HS-27A (cell line): Measurements from ENCODE around the gene SLC40A1.

ENCODE experiments used
- DNase-seq: peaks from one replicate; pipeline ENCODE4 v3.0.0-alpha.2; 2012; ENCODE audit warnings: low read depth, missing footprints

SLC40A1 gene

DNA sequence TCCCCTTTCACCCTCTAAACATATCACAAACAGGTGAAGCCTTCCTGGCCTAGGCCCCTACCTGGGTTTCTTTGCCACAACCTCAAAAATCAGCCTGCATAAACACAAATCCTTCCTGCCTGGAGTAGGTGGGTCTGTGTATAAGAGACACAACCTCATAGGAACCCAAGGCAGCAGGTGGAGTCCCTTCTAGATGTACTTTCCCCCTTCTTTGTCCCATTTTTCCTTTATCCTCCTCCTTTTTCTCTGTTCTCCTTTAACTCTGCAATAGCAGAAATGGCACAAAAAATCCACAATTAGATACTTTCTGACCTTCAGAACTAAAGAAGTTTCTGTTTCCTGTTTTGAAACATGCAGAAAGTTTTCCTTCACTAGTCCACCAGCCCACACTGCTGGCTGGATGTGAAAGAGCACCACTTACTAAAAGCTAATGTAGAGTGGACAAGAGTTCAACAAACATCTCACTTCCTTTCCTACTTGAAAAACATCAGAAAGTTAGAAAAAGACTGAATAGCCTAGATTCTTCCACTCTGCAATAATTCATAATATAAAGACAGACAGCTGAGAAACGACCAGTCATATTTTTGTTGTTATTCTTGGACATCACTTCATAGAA is 11.2 kb downstream of the SLC40A1 start:
- no peak for DNase-seq

DNA sequence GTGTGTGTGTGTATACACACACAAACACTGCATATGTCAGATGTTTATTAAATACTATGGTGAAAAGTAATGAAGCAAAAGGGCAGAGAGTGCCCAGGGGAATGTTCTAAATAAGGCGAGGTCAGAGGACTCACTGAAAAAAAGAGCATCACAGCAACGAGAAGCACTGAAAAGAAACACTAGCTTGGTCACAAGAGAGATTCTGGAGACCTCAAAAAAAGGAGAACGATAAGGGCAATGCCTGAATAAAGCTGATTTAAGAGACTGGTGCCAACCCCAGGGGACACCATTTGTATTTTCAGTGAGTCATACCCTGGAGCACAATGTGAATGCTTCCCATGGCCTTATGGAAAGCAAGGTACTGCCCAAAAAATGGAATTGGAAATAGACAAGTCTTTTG is 14.5 kb downstream of the SLC40A1 start:
- DNase-seq: no peak

DNA sequence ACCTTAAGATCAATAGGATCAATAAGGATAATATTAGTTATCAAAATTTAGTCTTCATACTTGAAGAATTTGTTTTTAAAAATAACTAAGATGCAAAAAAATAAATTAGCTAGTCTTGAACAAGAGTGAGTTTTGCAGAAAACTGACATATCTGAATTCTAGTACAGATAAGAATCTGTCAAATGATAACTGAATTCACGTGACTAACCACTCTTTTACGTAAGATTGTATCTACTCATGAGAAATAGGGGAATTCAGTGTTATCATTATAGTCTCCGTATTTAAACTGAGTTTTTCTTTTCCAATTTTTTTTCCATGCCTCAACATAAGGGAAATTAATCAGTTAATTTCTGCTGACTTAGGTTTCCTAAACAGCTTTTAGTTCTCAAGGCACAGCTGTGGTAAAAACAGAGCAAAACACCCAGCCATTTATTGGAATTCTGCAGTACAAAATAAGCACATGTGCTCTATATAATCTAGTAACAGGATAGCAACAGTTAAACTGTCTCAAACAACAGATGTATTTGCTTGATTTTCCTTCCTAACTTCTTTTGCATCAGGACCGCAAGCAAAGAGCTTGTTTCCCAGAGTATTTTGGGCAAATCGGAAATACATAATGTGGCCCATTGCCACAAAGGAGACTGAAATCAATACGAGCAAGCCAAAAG is 19.1 kb downstream of the SLC40A1 start:
- no peak for DNase-seq

DNA sequence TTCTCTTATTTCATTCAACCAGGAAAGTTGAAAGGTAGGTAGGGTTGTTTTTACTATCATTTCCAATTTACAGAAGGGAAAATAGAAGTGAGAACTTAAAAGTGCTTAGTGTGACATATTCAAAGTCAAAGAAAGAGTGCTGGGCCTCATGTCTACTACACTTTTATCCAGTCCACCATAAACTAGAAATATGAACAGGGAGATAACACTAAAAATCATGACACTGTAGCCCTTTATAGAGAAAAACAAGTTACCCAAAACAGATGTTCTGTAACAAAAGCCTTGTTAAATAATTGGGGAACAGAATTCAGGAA is 20.4 kb downstream of the SLC40A1 start:
- no peak for DNase-seq

DNA sequence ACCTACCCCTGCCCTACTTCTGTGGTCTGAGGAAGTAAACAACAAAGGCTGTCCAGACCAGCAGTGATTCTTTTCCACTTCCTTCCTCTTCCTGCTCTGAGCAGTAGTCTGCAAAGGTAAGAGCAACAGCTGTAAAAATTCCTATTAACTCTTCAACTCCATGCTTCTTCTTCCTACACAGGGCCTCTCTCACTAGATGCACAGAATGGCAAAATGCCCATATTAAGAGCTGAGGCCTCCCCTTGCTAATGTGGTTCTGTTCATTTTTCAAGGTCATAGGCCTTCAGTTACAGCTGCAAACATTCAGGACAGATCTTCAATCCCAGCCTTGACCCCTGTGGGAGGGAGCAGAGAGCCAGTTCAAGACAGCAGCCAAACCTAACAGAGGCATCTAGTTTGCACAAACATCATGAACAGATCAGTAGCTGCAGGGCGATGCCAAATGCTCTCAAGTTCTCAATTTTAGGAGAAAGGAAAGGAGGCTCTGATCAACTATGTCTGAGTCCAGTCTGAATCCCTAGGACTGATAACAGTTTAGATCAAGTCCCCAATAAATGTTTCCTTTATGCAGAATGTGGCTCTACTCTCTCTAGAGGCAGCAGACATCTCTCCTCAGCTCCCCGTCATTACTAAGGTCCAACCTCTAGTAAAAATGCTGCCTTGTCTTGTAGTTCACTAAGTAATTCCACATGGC is 20.9 kb downstream of the SLC40A1 start:
- DNase-seq: no peak

GRCh38 chr2:189558516-189559272 is 21.9 kb downstream of the SLC40A1 start:
- no peak for DNase-seq

- DNase-seq: no peak
Measured at GRCh38 chr2:189557373-189557772, 23.2 kb downstream of the SLC40A1 start.

DNA sequence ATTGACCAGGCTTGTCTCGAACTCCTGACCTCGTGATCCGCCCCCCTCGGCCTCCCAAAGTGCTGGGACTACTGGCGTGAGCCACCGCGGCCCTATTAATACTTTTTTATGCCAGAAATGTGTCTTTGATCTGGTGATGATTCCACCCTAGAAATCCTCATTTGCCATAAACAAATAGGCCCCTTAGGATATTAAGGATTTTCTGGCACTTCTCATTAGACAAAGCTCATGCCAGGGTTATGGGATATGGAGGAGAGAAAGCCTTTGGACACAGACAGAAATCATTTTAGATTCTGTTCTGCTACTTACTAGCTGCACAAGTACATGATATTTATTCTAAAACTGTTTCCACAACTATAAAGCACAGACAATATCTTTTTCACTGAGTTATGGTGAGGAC is 24.1 kb downstream of the SLC40A1 start:
- no peak for DNase-seq

GRCh38 chr2:189555232-189555631 is 25.4 kb downstream of the SLC40A1 start:
- no peak for DNase-seq

DNA sequence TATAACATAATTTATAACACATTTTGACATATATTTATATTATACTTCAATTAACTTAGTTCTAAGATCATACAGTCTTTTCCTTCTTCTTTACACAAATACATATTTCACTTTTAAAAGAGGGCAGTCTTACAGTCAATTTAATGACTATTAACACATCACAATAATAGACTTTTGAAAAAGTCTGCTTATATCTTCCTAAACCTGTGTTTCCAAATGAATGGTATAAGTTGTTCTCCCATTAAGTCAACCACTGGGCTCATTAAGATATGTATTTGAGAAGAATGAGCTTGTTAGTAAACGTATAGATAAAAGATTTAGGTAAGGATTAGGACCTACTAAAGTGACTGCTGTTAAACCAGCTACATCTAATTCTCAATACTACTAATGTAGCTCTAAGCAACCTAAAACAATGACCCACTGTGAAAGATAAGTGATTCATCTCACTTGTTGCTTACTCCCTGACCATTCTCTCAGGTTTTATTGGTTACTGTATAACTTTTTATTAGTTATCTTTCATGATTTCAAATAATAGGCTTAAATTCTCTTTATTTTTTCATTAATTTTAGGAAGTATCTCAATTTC is 27.0 kb downstream of the SLC40A1 start:
- DNase-seq: no peak

DNA sequence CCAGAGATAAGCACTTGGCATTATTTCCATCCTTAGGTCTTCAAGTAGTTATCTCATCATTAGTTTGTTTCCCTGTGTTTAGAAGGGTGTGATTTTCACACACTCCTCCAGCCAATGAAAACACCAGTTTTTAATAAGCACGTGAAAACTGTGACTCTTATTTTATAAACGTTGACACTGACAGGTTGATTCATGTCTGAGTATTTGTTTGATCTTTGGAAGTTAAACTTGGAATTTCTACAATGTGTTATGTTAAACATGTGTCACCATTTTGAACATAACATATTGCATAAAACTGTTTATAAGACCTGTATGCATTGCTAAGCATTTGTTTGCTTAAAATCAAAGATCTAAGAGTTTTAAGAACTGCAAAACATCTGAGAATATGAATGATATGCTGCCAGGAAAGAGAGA is 27.6 kb downstream of the SLC40A1 start:
- DNase-seq: no peak

- no peak for DNase-seq
Measured at GRCh38 chr2:189552334-189552990, 28.1 kb downstream of the SLC40A1 start.

DNA sequence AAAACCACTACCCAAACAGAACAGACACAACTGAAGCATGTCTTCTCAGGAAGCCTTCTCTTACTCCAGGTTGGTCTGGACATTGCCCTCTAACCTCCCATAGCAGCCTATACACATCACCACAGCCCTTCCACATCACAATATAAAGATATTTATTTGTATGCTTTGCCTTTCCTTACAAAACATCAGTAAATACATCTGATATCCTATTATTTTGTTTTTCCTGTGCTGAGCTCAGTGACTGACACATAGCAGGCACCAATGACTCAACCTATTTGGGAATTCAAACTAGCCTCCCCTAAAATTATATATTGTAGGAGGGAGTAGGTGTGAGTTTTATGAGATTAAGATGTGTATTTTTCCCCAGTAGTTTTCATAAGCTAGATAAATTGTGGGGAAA is 28.8 kb downstream of the SLC40A1 start:
- DNase-seq: no peak

DNA sequence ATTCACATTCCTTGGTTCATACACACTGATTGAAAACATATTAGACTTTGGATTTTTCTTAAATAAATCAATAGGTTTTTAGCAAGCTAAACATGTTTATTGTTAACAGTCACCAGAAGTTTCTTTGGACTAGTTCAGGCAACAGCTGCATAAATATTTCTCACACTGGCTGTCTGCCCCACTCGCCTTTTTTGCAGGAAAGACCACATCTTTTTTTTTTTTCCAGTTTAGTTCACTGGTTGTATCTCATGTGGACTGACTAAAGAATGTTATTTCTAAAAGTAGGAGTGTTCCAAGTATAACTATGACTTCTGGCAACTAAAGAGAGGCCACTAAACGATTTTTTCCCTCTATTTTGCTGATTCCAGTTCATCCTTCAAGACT is 31.1 kb downstream of the SLC40A1 start:
- no peak for DNase-seq

DNA sequence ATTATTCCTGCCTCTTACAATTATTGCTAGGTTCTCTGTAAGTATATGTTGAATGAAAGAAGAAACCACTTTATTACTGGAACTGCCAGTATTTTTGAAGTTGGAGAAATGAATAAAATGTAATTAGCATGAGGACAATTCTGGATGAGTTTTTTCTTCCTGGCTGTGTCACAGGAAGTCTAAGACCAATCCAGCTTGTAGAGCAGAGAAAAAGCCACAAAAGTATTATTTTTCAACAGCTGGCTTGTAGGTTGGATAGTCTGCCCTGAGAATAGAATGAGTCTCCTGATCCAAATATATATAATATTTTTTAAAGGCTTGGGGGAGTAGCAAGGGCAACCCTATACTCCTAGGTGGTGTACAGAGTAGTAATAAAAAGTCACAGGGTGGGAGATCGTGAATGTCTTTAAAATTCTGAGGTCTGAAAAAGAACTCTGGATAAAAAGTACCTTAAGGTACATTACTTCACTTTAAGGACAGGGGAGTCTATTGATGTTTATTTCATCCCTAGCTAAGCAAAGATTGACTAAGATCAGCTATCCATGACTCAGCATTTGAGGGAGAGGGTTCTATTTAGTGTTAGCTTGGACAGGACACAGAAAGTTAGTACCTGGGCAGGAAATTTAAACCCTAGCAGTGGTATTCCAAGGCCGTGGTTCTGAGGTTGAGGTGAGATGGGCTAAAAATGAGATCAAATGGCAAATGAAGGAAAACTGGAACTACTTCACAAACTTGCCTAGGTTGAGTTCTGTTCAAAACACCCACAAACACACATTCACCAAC is 31.7 kb downstream of the SLC40A1 start:
- no peak for DNase-seq

DNA sequence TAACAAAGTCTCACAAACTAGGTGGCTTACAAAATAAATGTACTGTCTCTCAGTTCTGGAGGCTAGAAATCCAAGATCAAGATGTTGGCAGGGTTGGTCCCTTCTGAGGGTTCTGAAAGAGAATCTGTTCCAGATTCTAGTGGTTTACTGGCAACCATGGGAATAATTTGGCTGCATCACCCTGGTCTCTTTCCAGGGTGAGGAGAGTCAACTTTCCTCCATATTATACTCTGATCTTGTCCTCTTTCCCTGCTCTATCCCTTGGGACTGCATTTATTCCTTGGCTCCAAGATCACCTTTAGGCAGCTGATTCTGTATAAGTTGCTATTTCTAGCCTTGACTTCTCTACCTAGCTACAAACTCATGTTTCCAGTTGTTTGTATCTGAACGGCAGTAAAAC is 35.2 kb downstream of the SLC40A1 start:
- no peak for DNase-seq

- no peak for DNase-seq
Measured at GRCh38 chr2:189544318-189545042, 36.1 kb downstream of the SLC40A1 start.

DNA sequence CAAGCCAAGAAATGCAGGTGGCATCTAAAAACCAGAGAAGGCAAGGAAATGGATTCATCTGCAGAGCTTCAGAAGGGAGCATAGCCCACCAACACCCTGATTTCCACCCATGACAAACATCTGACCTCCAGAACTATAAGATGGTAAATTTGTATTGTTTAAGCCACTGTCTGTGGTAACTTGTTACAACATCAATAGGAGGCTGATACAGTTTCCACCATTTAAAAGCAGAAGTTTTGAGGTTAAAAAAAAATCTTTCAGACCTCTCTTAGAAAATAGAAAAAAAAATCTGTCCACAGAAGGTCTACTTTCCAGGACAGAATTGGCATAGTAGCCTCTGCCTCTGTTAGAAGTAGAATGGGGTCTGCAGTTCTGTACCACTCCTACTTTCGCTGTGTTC is 37.2 kb downstream of the SLC40A1 start:
- DNase-seq: no peak

- no peak for DNase-seq
Measured at GRCh38 chr2:189542145-189542882, 38.3 kb downstream of the SLC40A1 start.

GRCh38 chr2:189541591-189541990 is 39.0 kb downstream of the SLC40A1 start:
- DNase-seq: no peak
